ENCODE measurements around the gene CENPC.

The CENPC gene, protein sequence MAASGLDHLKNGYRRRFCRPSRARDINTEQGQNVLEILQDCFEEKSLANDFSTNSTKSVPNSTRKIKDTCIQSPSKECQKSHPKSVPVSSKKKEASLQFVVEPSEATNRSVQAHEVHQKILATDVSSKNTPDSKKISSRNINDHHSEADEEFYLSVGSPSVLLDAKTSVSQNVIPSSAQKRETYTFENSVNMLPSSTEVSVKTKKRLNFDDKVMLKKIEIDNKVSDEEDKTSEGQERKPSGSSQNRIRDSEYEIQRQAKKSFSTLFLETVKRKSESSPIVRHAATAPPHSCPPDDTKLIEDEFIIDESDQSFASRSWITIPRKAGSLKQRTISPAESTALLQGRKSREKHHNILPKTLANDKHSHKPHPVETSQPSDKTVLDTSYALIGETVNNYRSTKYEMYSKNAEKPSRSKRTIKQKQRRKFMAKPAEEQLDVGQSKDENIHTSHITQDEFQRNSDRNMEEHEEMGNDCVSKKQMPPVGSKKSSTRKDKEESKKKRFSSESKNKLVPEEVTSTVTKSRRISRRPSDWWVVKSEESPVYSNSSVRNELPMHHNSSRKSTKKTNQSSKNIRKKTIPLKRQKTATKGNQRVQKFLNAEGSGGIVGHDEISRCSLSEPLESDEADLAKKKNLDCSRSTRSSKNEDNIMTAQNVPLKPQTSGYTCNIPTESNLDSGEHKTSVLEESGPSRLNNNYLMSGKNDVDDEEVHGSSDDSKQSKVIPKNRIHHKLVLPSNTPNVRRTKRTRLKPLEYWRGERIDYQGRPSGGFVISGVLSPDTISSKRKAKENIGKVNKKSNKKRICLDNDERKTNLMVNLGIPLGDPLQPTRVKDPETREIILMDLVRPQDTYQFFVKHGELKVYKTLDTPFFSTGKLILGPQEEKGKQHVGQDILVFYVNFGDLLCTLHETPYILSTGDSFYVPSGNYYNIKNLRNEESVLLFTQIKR

DNA sequence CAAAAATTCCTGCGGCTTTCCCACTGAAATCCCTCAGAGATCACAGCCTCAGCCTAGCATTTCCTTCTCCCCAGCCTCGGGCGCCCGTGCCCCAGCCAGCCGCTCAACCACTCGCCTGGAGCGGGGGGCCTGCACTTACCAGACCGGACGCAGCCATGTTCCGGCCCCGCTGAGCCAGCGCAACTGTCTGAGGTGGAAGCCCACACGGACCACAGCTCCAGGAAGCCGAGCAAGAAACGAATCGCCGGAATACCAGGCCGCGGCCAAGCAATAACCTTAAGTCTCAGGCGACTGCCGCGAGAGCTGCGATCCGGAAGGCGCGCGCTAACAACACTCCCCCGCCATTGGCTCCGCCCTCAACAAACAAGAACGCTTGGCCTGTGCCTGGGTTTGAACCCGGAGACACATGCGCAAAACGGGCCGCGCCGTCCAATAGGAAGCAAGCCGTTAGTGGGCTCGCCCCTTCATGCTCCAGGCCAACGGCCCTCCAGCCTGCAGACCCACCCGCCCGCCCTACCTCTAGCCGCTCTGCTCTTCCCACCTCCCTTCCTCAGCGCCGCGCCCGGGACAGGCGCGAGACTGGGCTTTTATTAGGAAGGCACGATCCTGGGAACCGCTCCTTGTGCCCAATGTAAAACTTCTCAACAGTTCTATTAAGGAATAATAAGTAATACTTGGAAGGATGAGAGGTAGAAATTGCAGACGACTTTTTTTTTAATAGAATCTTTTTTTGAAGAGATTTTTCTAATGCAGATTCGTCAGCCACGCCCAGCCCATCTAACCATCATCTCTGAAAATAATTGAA, at the start of gene CENPC:
Gene CENPC, minus strand, starts transcription at position 305 of the 805 bp plus-strand sequence. Its CDS starts 148 bp downstream, at position 157.
- DNase-seq (ENCODE audit: low spot score) = peak; percentile 91

DNA sequence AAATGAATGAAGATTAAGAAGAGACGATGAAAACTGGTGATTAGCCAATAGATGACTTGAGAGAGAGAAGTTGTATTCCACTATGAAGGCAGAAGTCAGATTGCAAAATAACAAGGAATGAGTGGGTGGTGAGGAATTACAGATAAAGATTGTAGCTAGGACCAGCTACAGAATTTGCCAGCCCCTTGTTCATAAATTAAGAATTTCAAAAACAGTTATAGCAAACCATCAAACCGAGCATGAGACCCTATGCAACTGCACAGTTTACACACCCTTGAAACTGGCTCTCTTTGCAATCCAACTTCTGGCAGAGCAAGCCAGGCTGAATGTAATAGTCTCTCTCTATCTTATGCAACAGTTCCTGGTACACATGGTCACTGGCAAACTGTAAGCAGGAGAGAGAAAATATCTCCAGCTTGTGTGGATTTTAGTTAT, 48.5 kb upstream of the CENPC start:
- DNase-seq (ENCODE audit: low spot score) = no peak

DNA sequence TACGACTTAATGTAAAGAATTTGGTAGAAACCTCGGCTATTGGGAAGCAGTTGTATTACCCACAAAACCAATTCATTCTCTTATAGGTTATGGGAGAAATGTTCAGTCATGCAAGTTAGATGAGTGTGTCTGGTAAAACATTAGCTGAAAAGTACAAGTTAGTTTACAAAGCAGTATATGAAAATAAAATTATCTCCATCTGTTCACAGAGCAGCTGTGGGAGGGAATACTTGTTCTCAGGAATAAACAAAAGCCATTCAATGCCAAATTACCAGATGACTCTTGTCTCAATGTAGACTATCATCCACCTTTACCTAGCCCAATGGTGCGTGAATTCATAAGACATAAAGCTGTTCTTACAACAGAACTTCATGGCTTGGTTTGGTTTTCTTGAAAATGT, 41.9 kb upstream of the CENPC start:
- DNase-seq (ENCODE audit: low spot score) = no peak

DNA sequence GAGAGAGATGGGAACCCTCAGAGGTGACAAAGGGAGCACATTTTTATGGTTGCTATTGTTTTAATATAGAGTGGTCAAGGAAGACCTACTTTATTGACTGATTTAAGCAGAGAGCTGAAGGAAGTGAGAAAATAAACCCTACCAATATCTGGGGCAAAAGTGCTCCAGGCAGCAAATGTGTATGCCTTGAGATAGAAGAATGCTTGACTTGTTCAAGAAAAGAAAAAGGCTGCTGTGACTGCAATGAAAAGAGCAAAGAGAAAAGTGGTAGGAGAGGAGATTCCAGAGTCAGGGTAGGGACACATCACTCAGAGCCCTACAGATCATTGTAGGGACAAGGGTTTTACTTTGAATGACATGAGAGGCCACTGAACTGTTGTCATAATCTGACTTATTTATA, 39.2 kb upstream of the CENPC start:
- DNase-seq (ENCODE audit: low spot score) = no peak

DNA sequence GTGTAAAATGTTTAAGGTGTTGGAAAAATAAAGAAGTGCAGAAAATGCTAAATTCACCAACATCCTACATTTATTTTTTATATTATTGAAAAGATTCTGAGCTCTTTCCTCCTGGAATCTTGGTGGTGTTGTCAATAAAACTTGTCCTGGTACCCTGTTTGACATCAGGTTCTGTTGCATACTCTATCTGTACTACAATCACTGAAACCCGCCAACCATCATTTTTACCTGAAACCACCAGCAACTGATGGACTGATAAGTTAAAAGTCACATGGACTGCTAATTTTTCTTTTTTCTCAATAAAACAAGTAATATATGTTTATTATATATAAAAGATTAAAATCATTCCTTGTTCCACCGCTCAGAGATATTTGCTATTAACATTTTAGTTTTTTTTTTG, 36.6 kb upstream of the CENPC start:
- DNase-seq (ENCODE audit: low spot score) = no peak

DNA sequence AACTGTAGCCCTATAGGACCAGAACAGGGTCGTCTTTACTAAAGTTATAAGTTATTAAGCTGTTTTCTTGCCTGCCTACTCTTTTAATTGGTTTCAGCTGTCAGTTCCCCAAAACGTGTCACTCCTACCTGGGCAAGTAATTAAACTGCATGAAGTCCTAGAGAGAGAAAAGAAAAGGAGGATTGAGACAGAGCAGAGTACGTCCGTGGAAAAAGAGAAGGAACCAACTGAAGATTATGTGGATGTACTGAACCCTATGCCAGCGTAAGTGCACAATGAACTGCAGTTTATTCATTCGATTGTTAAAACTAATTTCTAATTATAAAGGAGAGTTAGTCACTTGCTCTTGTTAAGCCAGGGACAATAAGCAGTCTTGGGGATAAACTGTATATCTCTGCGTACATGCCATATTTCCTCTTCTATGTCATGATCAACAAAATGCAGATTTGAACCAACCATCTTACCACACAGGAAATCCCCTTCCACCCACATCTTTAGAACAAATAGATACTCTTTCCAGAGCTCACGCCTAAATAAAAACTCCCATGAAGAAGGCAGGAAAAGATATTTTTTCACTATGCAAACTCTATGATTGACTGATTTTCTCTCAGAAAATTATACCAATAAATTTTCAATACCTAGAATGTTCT, 36.0 kb upstream of the CENPC start:
- DNase-seq (ENCODE audit: low spot score) = no peak

DNA sequence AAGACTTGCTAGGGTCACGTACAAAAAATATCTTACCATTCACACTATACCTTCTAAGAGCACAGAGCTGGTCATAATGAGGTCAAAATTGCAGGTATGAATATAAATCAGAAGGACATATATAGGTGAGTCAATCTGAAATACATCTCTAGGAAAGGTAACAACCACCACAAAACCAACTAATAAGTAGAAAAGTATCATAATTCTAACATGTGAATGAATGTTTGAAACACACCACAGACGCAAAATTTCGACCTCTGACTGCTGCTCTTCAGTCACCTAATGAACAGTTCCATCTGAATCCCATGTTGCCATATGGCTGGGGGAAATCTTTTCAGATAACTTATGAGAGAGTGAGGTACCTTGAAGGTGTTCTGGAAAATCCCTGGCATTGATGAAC, 35.3 kb upstream of the CENPC start:
- DNase-seq (ENCODE audit: low spot score) = no peak

DNA sequence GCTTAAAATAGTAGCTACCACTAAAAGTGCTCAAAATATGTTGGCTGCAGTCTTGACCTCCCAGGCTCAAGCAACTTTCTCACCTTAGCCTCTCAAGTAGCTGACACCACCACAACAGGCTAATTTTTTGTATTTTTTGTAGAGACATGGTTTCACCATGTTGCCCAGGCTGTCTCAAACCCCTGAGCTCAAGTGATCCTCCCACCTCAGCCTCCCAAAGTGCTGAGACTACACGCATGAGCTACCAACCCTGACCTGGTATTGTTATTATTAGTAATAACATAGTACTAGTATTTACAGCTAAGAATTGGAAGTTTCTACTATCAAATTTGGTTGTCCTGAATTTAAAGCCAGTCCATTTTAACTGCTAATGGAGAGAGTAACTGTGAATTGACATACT, 31.2 kb upstream of the CENPC start:
- no peak for DNase-seq (ENCODE audit: low spot score)

DNA sequence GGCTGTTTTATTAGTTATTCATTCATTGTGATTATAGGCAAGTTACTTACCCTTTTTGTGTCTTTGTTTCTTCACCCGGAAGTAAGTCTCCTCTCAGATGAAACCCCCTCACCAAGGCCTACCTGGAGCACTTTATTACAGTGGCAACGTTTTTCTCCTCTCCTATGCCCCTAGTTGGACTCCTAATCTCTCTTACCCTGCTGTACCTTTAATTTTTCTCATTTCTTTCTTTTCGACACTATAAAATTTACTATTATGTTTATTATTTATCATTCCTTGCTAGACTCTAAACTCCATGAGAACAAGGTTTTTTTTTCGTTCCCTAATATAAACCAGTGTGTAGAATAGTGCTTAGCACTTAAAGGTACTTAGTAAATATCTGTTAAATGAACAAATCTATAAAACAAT, 30.8 kb upstream of the CENPC start:
- no peak for DNase-seq (ENCODE audit: low spot score)

DNA sequence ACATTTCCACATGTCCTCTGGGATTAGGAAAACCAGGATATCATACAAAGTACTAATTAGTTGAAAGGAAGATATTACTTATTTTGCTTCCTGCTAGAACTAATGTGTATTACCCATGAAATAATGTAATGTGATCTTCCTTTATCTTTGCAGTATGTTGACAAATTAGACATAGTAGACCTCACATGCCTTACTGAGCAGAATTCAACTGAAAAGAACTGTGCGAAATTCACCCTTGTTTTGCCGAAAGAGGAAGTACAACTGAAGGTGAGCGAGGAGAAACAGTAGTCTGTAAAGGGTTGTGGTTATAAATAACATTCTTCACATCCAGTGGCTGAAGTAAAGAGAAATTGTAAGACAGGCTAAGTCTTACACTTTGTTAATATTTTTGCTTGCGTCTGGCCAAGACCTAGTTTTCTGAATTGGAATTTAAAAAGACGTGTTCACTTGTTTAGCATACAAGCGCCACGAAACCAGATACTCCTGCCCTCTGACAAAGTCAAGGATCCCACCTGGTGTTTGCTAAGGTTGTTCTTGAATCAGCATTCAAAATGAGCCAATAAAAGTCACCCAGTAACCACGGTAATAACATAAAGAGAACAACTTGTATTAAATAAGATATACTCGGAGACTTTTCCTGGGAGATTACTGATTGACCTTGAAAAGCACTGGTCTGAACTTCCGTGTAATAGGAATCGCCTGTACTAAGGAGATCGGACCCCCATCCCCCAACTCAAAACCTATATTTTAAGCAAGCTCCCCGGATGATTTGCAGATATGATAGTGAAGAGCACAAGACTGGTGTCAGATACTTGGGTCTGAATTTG, 30.1 kb upstream of the CENPC start:
- no peak for DNase-seq (ENCODE audit: low spot score)

DNA sequence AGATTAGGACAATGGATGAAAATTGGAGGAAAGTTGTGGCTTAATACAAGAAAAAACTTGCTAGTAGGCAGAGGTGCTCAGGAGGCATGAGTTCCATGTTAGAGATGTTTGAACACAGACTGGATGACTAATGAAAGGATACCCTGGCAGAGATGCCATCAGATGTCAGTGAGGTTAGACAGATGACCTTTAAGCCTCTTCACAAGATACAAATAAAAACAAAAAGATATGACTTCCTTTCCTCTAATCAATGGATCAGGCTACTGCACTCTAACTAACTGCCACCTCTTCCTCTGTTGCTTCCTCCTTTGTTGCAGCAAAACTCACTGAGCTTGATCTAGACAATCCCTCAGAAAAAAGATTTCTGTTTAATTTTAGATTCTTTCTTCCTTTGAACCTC, 27.9 kb upstream of the CENPC start:
- no peak for DNase-seq (ENCODE audit: low spot score)

DNA sequence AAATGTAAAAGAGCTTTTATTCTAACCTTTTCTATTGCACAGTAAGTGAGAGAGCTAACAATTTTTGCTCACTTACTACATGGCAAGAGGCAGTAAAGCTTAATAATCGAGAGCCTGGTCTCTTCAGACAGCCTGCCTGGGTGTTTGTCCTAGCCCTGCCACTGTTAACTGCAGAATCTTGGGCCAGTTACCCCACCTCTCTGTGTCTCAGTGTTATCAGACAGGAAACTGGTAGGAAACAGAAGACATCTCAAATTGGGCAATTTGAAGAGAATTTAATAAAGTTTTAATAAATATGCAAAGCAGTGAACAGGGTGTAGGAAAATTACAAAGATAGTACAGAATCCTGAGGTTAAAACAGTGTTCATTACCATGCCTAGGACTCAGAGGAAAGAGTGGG, 26.7 kb upstream of the CENPC start:
- no peak for DNase-seq (ENCODE audit: low spot score)

DNA sequence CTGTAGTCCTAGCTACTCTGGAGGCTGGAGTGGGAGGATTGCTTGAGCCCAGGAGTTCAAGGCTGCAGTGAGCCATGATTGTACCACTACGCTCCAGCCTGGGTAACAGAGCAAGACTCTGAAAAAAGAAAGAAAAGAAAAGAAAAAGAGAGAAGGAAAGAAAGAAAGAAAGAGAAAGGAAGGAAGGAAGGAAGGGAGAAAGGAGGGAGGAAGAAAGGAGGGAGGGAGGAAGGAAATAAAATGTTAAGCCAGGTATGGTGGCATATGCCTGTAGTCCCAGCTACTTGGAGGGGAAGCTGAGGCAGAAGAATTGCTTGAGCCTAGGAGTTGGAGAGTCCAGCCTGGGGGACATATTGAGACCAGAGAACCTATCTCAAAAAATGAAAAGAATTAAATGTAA, 25.2 kb upstream of the CENPC start:
- DNase-seq (ENCODE audit: low spot score) = no peak

DNA sequence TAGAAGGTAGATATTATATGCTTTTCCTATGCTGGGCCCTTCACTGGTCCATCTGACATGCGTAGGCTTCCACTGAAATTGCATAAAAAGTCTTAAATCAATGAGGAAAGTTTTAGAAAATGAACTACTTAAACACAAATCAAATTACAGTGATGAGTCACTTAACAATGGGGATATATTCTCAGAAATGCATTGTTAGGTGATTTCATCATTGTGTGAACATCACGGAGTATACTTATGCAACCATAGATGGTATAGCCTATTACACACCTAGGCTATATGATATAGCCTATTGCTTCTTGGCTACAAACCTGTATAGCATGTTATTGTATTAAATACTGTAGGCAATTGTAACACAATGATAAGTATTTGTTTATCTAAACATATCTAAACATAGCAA, 23.5 kb upstream of the CENPC start:
- DNase-seq (ENCODE audit: low spot score) = no peak

DNA sequence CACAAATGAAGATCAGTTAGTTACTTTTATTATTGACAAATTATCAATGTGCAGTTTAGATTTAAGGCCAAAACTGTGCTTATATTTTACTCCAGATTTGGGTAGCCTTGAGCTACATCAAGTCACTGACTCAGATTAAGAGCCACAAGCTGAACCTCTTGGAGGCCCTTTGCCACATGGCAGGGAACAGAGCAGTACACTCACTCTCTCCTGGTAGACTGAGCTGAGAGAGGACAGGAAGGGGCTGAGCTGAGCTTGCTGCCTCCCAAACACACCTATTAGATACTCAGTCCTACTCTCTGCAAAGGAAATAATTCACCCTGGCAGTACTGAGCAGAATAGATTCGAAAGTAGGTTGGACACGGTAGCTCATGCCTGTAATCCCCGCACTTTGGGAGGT, 21.0 kb upstream of the CENPC start:
- no peak for DNase-seq (ENCODE audit: low spot score)

DNA sequence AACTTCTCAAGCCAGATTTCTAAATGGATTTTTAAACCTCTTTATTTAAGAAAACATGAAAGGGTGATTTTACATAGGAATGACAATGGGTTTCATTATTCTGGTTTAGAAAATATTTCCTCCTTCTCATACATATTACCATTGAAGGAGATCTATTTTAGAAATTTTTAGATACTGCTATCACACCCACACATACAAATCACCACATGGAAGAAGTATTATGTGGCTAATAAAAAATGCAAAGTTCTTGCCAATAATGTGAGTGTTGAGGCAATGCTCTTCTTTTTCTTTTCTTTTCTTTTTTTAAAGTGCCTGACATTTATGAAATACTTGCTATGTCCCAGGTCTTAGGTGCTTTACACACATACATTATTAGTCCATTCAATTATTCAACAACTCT, 20.0 kb upstream of the CENPC start:
- DNase-seq (ENCODE audit: low spot score) = no peak

DNA sequence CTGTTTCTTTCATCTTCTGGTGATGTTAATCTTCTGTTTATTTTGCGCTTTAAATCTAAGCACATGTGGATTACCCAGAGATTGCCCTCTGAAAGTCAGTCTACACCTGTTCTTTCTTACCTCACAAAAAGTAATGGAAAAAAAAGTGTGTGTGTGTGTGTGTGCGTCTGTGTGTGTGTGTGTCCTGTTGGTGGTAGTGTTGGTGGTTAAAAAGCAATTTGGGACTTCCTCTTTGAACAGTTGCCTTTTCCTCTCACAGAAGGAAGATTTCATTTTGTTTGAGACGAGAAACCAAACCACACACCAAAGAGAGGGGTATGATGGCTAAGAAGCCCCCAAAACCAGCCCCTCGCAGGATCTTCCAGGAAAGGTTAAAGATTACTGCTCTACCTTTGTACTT, 13.2 kb upstream of the CENPC start, which contains the start of gene STAP1:
Gene STAP1, plus strand, starts transcription at position 235 of the 400 bp plus-strand sequence. Its CDS starts 83 bp downstream, at position 318.
- DNase-seq (ENCODE audit: low spot score) = no peak

DNA sequence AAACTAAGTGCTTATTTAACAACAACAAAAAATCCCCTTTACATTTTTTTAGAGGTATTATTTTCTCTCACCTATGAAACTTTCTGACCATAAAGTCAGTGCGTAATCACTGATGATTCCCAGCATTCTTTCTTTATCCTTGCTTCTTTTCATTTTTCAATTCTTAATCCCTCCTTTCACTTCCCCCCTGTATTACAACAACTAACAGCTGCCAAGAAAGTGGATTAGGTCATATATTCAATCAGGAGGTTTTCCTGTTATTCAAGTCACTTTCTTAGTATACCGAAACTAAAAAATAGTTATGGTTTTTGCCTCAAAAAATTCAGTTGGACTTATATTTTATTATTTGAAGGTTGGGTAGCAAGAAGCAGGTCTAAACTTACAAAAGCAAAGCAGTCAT, 11.1 kb upstream of the CENPC start:
- no peak for DNase-seq (ENCODE audit: low spot score)

DNA sequence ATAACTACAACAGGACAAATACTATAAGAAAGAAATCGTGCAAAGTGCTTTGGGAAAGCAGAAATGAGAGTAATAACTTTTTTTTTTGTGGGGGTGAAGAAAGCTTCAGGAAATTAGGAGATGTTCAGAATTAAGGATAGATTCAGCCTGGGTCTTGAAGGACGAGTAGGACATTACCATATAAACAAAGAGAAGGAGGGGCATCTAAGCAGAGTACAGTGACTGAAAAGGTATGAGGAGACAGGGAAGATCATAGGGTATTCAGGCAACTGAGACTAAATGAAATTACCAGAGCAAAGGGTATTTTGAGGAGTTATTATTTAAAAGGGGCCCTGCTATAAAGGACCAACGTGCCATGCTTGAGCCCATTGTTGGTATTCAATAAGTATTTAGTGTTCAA, 10.1 kb upstream of the CENPC start:
- no peak for DNase-seq (ENCODE audit: low spot score)

DNA sequence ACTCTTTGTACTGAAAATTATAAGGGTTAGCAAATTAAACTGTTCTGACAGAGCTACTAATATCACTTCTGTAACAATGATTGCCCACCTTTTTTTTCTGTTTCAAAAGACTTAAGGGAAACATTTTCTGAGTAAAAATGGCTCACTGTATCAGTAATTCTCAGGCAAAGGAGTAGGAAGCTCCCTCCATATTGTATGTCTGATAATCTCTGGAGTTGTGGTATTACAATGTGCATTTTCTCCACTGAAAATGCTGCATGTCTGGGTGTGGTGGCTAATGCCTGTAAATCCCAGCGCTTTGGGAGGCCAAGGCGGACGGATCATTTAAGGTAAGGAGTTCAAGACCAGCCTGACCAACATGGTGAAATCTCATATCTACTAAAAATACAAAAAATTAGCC, 8.8 kb upstream of the CENPC start:
- DNase-seq (ENCODE audit: low spot score) = no peak

Measured in SW480 (cell line).